COLO668 (cell line): ENCODE results near the gene NCOA7.
A peak's percentile ranks its signal among the peaks of the same experiment; 100 is the strongest.
"Not testable (repeated sequence)": the region's sequence is repeated elsewhere in the genome, so short reads cannot be mapped to it uniquely, and the experiment has no call there.

ENCODE experiments used
- DNase-seq: peaks from one replicate; lab custom pipeline; 2025; ENCODE audit not compliant: unreplicated experiment; lab: John Stamatoyannopoulos, UW

Gene NCOA7

DNA sequence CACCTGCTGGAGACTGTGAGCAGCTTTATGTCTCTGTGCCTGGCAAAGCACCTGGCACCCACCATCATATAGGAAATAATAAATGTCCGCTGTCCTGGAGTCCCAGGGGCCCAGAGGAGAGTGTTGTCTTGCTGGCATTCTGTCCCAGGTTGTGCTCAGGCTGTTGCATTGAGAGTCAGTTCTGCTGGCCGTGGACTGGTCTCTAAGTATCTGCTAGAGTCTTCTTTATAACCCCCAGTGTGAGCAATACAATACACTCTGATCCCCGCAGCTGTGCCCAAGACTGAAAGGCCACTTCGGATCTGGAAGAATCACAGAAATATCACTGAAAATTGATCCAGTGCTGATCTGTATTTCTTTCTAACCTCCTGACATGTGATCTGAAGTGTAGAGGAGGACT lies 127.5 kb downstream of the NCOA7 start:
- DNase-seq: peak; percentile 10

DNA sequence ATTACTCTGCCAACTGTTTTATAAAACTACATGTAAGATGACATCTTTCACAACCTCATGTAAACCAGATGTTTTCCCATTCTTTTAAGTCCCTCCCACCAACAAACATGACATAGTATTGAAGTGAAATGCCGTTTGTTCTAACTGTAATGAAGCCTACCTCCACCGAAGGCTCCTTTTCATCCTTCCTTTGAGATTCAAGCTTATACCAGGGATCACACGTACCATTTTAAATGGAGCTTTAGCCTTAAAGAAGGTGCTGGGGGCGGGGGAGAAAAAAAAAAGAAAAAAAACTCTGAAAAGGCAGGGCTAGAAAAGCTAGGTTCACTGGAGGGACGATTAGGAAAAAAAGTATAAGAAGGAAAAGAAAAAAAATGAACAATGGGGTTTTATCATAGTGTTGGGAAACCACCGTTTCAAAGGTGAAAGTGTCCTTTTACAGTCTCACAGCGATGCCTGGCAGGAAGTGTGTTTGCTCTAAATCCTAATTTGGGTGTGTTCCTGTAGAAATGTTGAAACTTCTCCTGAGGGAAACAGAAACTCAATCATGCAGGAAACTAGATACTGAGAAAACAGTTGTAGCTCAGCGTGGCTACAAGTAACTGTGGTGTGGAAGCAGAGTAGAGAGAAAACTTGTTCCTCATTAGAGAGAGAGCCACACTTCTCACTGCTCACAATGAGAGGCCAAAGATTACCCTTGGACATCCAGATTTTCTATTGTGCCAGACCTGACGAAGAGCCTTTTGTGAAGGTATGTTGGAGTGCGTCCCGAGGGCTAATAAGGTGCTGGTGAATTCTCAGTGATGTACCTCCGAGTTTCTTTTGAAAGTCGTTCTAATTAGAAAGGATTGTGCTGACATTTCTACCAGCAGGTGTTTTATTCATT lies 128.2 kb downstream of the NCOA7 start:
- peak; percentile 22 for DNase-seq

DNA sequence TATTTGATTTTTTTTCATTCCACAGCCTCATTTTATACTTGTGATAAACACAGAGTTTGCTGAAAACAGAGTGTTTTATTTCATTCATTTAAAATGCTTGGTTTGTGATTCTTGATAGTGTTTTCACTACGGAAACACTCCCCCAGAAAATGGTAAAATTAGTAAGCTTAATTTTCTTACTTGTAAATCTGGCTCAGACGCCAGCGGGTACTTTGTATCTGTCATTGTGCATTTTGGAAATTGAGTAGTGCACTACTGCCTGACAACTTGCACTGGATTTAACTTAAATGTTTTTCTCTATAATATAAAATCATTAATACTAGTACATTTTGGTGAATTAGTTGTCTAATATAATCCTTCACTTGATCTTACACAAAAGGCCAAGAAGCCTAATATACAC lies 128.9 kb downstream of the NCOA7 start:
- DNase-seq: no peak

DNA sequence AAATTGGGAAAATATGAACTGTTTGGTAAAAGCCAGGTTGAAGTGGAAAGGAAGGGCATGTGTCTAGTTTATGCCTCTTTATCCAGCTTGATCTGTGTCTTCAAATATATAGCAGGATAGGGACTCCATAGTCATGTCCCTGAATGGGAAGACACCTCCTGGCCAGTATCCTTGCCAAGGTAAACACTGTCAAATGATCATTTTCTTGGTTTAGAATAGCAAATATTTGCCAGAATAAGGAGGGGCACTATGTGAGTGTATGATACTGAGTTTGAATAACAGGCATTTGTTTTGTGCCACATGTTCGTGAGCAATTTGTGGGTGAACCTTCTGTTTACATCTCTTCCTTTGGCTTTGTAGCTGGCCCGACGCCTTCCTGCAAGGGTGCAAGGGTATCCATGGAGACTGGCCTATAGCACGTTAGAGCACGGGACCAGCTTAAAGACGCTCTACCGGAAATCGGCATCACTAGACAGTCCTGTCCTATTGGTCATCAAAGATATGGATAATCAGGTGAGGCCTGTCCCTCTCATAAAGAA lies 131.6 kb downstream of the NCOA7 start:
- peak; percentile 50 for DNase-seq

DNA sequence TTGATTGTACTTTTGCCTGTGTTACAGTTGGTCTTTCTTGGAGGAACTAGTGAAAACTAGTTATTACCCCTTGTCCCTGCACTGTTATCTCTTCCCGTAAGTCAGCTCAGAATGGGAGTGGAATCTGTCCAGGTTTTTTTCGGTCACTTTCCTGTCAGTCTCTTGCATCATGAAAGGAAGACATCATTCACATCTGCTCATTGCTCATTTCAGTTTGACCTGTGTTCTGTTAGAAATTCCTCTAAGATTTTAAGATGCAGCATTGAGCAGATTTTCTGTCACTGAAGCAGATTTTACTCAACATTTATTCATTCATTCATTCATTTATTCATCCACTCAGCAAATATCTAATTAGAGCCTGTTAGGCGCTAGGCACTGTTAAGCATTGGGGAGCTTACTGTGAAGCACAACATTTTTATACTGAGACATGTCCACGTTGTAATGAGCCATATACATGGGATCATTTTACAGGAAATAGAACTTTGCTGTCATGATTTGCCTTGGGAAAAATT lies 132.7 kb downstream of the NCOA7 start:
- no peak for DNase-seq

DNA sequence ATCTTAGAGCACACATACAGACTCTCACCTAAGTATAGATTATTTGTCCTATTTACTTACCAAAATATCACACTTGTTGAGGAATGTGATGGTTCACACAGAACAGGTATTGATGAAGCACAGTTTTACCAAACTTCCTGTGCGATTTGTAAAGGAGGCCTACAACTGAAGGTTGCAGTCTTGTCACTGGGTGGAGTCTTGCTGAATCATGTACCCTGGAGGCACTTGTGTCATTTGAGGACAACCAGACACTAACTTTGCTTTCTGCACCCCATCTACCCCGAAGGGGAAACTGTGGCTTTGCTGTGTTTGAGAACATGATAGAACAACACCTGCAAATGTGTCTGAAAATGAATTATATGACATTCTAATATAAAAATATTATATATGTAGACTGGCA lies 133.4 kb downstream of the NCOA7 start:
- DNase-seq: no peak

DNA sequence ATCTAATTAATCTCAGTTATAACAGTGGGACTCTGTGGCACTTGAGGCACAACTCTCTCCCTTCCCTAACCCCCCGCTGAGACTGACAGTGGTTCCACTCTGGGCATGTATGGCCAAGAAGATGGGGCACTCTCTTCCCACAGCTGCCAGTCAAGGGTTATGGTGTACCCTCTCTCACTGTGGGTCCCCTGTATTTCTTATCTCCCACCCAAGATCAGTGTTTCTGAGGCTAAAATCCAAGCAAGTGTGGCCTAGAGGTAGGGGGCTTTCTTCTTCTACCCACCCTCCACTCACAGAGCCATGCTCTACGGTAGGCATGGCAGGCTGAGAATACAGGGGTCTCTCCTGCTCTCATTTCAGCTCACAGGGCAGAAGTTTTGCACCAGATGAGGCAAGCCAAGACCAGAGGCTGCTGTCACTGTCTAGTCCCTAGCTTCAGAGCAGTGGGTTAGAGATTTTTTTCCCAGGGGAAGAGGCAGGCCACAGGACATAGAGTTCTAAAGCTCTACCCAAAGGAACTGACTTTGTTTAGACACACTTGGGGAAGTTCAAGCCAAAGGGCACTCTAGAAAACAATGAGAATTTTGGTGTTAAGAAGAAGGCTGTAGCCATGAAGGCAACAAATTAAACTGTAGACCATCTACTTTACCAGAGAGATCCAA lies 134.1 kb downstream of the NCOA7 start:
- DNase-seq: no peak

DNA sequence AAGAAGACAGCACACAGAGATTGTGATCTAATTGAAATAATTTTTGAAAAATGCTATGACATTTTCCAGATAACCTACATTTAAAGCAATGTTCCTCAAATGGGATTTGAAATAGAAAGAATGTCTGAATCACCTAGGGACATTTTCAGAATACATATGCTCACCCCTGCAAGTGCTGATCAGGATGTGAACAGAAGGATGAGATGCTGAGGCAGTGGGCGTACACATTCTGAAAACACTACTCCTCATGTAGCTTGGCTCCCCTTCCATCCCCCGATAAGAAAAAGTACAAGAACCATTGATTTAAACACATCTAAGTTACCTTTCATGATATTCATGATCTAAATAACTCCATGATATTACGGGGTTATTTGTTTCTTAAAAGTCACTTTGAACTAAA lies 136.0 kb downstream of the NCOA7 start:
- no peak for DNase-seq

DNA sequence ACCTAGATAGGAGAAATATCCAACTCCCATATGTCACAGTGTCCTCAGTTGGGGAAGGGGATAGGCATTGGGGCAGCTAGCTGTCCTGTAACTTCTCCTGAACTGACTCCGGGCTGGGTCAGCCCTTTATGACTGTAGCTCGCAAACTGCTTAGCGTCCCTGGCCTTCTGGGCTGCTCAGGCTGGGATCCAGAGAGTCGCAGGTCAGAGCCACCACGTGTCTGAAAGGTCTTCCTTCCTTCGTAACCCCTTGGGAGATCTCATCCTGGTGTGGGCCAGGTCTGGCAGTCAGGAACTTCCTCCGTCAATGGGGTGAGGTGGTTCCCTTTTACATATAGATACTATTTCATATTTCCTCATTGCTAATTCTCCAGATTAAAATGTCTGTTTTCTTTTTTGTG lies 137.0 kb downstream of the NCOA7 start:
- DNase-seq: no peak

DNA sequence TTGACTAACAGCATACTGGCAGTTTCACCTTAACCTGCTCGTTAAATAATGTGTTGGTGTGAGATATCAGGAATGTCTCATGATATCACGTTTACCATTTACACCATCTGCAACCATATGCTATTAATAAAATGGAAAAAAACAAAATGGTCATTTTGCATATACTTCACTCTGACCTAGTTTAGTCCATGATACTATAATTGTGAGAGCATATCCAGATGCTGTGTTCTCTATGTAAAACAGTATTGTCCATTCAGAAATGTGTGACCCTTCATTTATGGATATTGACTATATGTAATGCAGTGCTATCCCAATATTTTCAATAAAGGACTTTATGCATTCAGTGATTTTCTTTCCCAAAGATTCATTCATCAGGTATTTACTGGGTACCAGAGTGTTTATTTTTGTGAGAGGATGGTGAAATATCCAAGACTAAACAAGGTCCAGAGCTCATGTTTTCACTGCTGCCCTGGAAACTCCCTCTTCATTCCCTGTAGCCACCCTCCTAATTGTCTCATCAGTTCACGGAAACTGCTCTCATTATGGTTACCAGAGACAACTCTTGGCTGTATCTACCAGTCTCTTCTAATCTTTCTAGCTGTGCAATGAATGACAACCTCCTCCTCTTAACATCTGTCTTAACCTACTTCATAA lies 140.1 kb downstream of the NCOA7 start:
- no peak for DNase-seq

DNA sequence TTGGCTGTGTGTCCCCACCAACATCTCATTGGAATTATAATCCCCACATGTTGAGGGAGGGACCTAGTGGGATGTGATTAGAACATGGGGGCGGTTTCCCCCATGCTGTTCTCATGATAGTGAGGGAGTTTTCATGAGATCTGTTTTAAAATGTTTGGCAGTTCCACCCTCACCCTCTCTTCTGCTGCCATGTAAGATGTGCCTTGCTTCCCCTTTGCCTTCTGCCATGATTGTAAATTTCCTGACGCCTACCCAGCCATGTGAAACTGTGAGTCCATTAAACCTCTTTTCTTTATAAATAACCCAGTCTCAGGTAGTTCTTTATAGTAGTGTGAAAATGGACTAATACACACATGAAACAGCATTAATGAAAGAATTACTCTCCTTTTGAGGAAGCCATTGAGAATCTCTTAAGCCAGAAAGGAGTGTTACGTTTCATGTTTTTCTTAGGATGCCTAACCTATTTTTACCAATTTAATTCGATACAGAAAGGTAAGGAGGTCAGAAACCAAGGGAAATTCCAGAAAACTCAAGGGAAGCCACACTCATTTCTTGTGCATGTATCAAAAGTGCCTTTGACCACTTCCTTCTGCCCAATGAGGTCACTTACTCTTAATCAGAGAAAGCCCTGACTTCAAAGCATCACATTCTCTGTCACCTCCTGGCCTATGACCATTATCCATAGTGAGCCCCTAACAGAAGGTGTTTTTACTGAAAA lies 141.1 kb downstream of the NCOA7 start:
- no peak for DNase-seq

DNA sequence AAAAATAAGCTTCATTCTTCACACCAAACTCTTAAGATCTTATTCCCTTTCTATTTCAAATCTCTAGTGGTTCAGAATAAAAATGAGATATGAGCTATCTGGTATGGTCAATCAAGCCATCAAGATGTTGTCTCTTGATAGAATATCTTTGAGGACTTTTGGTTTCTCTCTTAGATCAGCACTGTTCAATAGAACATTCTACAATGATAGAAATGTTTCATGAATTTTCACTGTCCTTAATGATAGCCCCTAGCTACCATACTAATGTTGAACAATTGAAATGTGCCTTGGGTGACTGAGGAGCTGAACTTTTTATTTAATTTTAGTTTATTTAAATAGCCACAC lies 141.7 kb downstream of the NCOA7 start:
- DNase-seq: no peak

DNA sequence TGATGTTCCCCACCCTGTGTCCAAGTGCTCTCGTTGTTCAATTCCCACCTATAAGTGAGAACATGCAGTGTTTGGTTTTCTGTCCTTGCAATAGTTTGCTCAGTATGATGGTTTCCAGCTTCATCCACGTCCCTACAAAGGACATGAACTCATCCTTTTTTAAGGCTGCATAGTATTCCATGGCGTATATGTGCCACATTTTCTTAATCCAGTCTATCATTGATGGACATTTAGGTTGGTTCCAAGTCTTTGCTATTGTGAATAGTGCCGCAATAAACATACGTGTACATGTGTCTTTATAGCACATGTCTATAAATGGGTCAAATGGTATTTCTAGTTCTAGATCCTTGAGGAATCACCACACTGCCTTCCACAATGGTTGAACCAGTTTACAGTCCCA lies 144.8 kb downstream of the NCOA7 start:
- DNase-seq: not testable (repeated sequence)

DNA sequence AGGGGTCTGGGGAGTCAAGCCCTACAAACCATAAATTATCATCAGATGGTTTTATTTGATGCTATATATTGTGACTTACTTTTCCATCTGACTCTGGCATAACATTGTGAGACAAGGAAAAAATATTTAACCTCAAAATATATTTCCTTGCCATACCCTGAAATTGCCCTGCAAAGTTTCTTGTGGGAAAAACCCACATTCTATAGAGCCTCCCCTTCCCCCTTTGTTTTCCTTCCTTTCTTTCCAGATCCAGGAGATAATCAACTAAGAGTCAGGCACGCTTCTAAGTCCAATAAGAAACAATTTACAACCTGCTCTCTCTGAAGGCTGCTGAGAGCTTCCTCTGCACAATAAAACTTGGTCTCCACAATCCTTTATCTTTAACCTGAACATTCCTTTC lies 148.3 kb downstream of the NCOA7 start:
- DNase-seq: no peak

DNA sequence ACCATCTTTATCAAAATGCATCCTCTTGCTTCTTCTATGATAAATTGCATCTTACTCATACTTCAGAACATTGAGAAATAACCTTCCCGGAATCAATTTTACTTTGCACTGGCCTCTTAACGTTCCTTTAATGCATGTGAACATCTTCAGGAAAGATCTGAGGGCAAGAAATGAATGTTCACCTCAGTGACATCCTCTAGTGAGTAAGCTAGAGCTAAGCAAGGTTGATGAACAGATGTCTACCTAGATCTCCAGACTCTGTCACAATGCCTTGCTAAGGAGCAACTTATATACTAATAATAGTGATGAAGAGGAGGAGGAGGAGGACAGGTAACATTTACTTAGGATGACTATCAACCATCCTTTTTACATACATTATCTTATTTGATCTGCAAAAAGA lies 149.0 kb downstream of the NCOA7 start:
- no peak for DNase-seq

DNA sequence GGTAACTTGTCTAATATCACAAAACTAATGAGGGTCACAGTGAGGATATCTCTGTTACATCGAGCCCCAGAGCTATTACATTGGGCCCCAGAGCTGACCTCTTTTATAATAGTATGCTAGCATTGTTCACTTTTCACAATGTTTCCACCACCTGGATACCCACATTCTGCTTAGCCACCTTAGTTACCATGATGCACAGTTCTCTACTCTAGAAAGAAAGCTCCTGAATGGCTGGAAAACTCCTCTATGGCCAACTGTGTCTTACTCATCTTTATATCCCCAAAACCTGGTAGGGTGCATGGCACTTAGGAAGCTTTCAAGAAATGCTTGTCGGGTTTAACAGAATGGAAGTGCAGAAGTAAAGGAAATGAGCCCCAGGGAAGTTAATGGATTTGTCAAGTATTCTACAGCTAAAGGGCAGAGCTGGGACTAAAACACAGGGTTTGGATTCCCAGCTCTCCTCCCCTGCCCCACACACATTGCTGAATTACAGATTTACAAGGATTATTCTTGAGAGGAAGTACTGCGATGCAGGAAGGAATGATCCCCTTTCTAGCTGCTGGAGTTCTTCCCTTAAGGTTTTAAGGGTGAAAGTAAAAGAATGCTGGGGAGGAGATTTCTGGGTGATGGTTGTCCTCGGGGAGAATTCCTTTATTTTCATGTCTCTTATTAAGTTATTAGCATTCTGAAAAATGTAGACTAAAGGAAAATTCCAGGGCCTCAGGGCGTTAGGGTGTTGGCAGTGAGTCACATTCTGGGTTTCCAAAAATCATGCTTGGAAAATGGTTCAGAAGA lies 149.7 kb downstream of the NCOA7 start:
- DNase-seq: no peak

DNA sequence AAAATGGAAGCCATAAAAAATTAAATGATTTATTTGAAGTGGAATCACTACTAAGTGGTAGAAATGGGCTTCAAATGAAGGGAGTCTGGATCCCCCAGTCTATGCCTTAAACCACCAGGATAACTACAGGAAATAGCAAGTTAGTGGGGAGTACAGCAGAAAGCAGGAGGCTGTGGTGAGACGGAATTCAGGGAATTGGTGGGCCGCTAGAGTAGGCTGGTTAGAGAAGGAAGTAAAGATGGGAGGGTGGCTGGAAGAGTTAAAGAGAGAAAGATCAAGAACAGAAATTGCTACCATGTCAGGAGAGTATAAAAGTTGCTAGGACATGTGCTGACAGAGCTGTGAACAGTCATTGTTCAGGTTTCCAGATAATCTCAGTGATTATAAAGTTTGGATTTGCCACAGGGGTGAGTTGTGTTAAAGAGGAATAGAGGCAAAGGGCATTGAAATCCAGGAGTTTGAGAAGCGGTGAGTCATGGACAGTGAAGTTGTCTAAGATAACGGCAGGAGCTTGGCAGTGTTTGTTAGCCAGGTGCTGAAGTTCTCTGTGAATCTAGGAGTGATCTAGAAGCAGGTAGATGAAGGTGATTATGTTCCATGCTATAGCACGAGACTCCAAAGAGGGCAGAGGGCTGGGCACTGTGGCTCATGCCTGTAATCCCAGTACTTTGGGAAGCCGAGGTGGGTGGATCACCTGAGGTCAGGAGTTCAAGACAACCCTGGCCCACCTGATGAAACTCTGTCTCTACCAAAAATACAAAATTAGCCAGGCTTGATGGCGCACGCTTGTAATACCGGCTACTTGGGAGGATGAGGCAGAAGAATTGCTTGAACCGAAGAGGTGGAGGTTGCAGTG lies 152.1 kb downstream of the NCOA7 start:
- no peak for DNase-seq

DNA sequence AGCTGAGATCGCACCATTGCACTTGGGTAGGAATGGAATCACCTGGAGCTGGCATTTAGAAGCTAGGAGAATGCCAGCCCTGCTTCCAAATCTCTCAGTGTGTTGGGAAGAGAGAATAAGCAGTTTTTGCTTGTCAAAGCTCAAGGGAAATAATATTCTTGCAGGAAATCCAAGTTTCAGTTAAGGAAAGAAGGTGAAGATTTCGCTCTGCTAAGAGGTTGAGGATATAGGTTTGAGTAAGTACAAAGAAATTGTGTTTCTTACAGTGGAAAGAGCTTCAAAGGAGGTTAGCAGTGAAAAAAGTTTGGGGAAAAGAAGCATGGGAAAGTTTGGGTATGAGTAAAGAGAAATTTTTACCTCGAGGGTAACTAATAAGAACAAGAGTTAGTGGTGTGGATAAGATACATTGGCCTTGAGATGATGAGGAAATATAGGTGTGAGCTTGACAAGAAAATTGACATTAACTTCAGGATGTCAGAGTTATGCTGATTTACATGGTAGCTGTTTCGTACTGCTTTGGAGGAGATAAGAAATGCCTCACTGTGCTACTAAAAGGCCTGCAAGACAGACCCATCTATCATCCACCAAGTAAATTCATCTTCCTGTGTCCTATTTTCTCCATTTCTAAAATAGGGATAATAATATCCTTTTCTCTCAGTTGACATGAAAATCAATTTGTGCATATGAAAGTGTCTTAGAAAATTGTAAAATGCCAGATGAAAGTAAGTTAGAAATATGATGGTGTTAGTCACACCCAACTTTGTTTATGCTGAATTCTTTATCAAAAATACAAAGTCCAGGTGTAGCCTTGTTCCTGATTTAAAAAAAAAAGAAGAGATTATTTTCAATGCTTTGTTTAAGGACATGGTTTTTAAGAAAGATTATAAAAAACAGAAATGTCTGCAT lies 153.0 kb downstream of the NCOA7 start:
- no peak for DNase-seq
